ENCODE results near the gene ADAMTS2. TPM values are rescaled to one million over a fixed set of nuclear protein-coding genes. Genes with fewer than 3 reads are reported as not detected.

ADAMTS2 gene
- total and polyA plus RNA-seq, 2 of the 4 experiments (the other 2 are of a cell fraction) = 19.0 to 58.8 TPM

- Histone ChIP-seq H4K20me1 (ENCODE audit: insufficient read depth, low read length) (no peaks in the 10 kb centered on the region; the same call in 1 of the 2 replicates), H3K23ac (ENCODE audit: low read depth, low read length) (no peak overlapping the region), H4K91ac (ENCODE audit: insufficient read depth, low read depth, low read length) (no peak overlapping the region), H3K27ac (ENCODE audit: insufficient read depth, low read length) (no peak overlapping the region), H3K4me1 (ENCODE audit: control insufficient read depth, insufficient read depth, low read length) (peaks cover 10% of the 10 kb centered on the region), H4K5ac (ENCODE audit: low read depth, low read length) (no peak overlapping the region), H2BK120ac (ENCODE audit: low read depth, low read length) (no peak overlapping the region), H3K9me1 (ENCODE audit: insufficient read depth, low read length) (peaks cover 7% of the 10 kb centered on the region; the same call in 1 of the 2 replicates), H3K4me2 (ENCODE audit: low read depth, low read length) (no peak overlapping the region), H4K8ac (ENCODE audit: low read depth in 2 of 2, low read length in 2 of 2) (no peak overlapping the region), H2BK20ac (ENCODE audit: low read depth, low read length) (no peak overlapping the region), H3K9me3 (ENCODE audit: control insufficient read depth, insufficient read depth, low read length) (no peaks in the 10 kb centered on the region), H2BK15ac (ENCODE audit: low read depth, low read length) (no peak overlapping the region), H3K56ac (ENCODE audit: extremely low read depth, insufficient read depth, low read length) (no peak overlapping the region), H3K4ac (ENCODE audit: low read depth, low read length) (no peak overlapping the region), H3K79me1 (ENCODE audit: low read depth in 1 of 2, low read length in 2 of 2) (peaks cover 10 to 58% of the 10 kb centered on the region in 2 experiments; a peak in 3 of 4 replicates), H3K14ac (replicated peaks; ENCODE audit: low read depth, low read length) (no peak overlapping the region), H3K9ac (ENCODE audit: low read depth, low read length) (no peak overlapping the region), H2BK5ac (ENCODE audit: low read depth, low read length, poor library complexity, severe bottlenecking) (no peak overlapping the region), H2AK9ac (replicated peaks; ENCODE audit: low read depth, low read length, poor library complexity) (no peak overlapping the region), H3K27me3 (ENCODE audit: control insufficient read depth, insufficient read depth, low read length) (no peaks in the 10 kb centered on the region), H2AK5ac (ENCODE audit: low read depth, low read length) (no peak overlapping the region), H3K4me3 (ENCODE audit: insufficient read depth, low read depth, low read length) (no peak overlapping the region), H2AFZ (replicated peaks; ENCODE audit: low read length, poor library complexity) (no peak overlapping the region), H3K36me3 (ENCODE audit: control insufficient read depth, insufficient read depth, low read length) (peaks cover 6% of the 10 kb centered on the region; the same call in 1 of the 2 replicates), H3K18ac (ENCODE audit: low read depth, low read length) (no peak overlapping the region)
- dilution Hi-C loops (cut with HindIII; ENCODE audit: low sequenced_read_pairs, unreplicated experiment) = no loop called here
- ATAC-seq (ENCODE audit: low read depth) (no peak), DNase-seq (no peak)
- 86% methylated on average over 23 of the region's 29 CpGs; no CpG with 5 or more reads in 1 of the 2 experiments for WGBS, 2 experiments (ENCODE audit: extremely low coverage in 2 of 2, insufficient read length in 1 of 2)
- ChIA-PET CTCF (no interaction called here), POLR2A (ENCODE audit: unreplicated experiment) (interaction anchor here (0.6 kb wide), 1 partner anchor 19 kb away, joined by 3 read pairs; no protein-coding TSS in a partner anchor)
- BruUV-seq (replicated peaks) = no TSS peak
- in situ Hi-C loops (cut with MboI; ENCODE audit: low sequenced_read_pairs) = no loop called here
- no peak for TF ChIP-seq CTCF (conservative IDR thresholded peaks at IDR 0.05; ENCODE audit: low read depth, low read length)
- no peak for TF ChIP-seq CHD1 (IDR thresholded peaks at IDR 0.05; ENCODE audit: low read depth, low read length)
- no peak for TF ChIP-seq USF2 (IDR thresholded peaks at IDR 0.05; ENCODE audit: low read depth, low read length)
- TF ChIP-seq MAFK (IDR thresholded peaks at IDR 0.05; ENCODE audit: low read depth, low read length) = no peak
- TF ChIP-seq MXI1 (IDR thresholded peaks at IDR 0.05; ENCODE audit: borderline replicate concordance, low read depth, low read length) = no peak
- TF ChIP-seq FOS (IDR thresholded peaks at IDR 0.05; ENCODE audit: low read depth, low read length) = no peak
- intact Hi-C loops (cut with micrococcal nuclease) = no loop called here
These were observed 88.0 kb downstream of the ADAMTS2 start for GRCh38 chr5:179257176-179257682.
